ENCODE data around the gene HINT2.

HINT2 gene

GRCh38 chr9:35829084-35829763, 14.4 kb upstream of the HINT2 start, which contains the start of gene TMEM8B:
Gene TMEM8B (plus strand): TSS chr9:35829228. CDS start chr9:35829448, 220 bp downstream.
- Histone ChIP-seq H2AFZ (ENCODE audit: low read depth, low read length) (peak within 1 kb of the TSS; percentile 99), H3K4me1 (ENCODE audit: insufficient read depth, low read length) (peaks cover 28% of the 10 kb centered on the region), H4K20me1 (ENCODE audit: insufficient read depth, low read length) (no peaks in the 10 kb centered on the region), H3K4me2 (ENCODE audit: insufficient read depth, low read length) (peak within 1 kb of the TSS; percentile 92), H3K27ac (ENCODE audit: low read length) (peak within 1 kb of the TSS; percentile 76), H3K79me2 (ENCODE audit: insufficient read depth, low read length) (no peaks in the 10 kb centered on the region; the same call in 1 of the 2 replicates), H3K9me3 (ENCODE audit: insufficient read depth, low read length, severe bottlenecking) (no peaks in the 10 kb centered on the region), H3K27me3 (ENCODE audit: insufficient read depth, low read length, poor library complexity) (no peaks in the 10 kb centered on the region), H3K36me3 (ENCODE audit: insufficient read depth, low read length) (no peaks in the 10 kb centered on the region), H3K4me3 (ENCODE audit: low read depth in 1 of 2, low read length in 2 of 2) (peak within 1 kb of the TSS; percentile 44 to 71; a peak in 3 of 4 replicates), H3K9ac (ENCODE audit: low read depth, low read length) (peak within 1 kb of the TSS; percentile 65)
- no peak for TF ChIP-seq EZH2 (IDR thresholded peaks at IDR 0.05; ENCODE audit: borderline replicate concordance, low read depth, low read length, severe bottlenecking)
- no peak for TF ChIP-seq CTCF (IDR thresholded peaks at IDR 0.05; ENCODE audit: borderline replicate concordance, extremely low read depth, low read length, poor library complexity, severe bottlenecking)
- ATAC-seq (ENCODE audit: insufficient read depth, low read depth): peak; percentile 96
- peak; percentile 94 for DNase-seq

DNA sequence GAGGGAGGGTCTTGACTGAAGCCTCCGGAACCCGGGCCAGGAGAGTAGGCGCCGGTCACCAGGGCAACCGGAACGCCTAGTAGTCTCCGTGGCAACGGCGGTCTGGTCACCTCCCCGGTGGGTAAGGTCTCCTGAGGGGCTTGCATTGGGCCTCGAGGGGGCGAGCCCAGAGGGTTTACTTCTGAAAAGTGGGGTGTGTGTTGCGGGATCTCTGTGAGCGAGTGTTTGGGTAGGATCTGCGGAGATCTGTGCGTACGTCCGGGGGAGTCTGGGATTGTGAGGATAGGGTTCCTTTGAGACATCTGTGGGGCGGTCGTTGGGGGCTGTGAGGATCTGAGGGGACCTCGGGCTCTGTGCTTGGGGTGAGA, 13.9 kb upstream of the HINT2 start, which contains the start of gene FAM221B:
FAM221B (minus strand) TSS at position 17 of the 368 bp plus-strand sequence. CDS start 2,571 bp downstream, outside the sequence.
- Histone ChIP-seq H3K4me1 (ENCODE audit: insufficient read depth, low read length) (peaks cover 28% of the 10 kb centered on the region), H3K79me2 (ENCODE audit: insufficient read depth, low read length) (no peaks in the 10 kb centered on the region; the same call in 1 of the 2 replicates), H3K27ac (ENCODE audit: low read length) (peak within 1 kb of the TSS; percentile 76), H3K36me3 (ENCODE audit: insufficient read depth, low read length) (no peaks in the 10 kb centered on the region), H2AFZ (ENCODE audit: low read depth, low read length) (peak within 1 kb of the TSS; percentile 99), H3K4me3 (ENCODE audit: low read depth in 1 of 2, low read length in 2 of 2) (peak within 1 kb of the TSS; percentile 44 to 71; a peak in 3 of 4 replicates), H3K9ac (ENCODE audit: low read depth, low read length) (peak within 1 kb of the TSS; percentile 65), H3K4me2 (ENCODE audit: insufficient read depth, low read length) (peak within 1 kb of the TSS; percentile 92), H3K9me3 (ENCODE audit: insufficient read depth, low read length, severe bottlenecking) (no peaks in the 10 kb centered on the region), H4K20me1 (ENCODE audit: insufficient read depth, low read length) (no peaks in the 10 kb centered on the region), H3K27me3 (ENCODE audit: insufficient read depth, low read length, poor library complexity) (no peaks in the 10 kb centered on the region)
- DNase-seq: no peak
- no peak for TF ChIP-seq CTCF (IDR thresholded peaks at IDR 0.05; ENCODE audit: borderline replicate concordance, extremely low read depth, low read length, poor library complexity, severe bottlenecking)
- TF ChIP-seq EZH2 (IDR thresholded peaks at IDR 0.05; ENCODE audit: borderline replicate concordance, low read depth, low read length, severe bottlenecking): no peak
- no peak for ATAC-seq (ENCODE audit: insufficient read depth, low read depth)

- Histone ChIP-seq H3K27ac (ENCODE audit: low read length) (no peak overlapping the region), H3K9me3 (ENCODE audit: insufficient read depth, low read length, severe bottlenecking) (no peaks in the 10 kb centered on the region), H3K4me2 (ENCODE audit: insufficient read depth, low read length) (no peak overlapping the region), H3K4me1 (ENCODE audit: insufficient read depth, low read length) (peaks cover 24% of the 10 kb centered on the region), H3K4me3 (ENCODE audit: low read depth in 1 of 2, low read length in 2 of 2) (no peak overlapping the region), H3K9ac (ENCODE audit: low read depth, low read length) (no peak overlapping the region), H3K79me2 (ENCODE audit: insufficient read depth, low read length) (no peaks in the 10 kb centered on the region; the same call in 1 of the 2 replicates), H2AFZ (ENCODE audit: low read depth, low read length) (no peak overlapping the region), H4K20me1 (ENCODE audit: insufficient read depth, low read length) (no peaks in the 10 kb centered on the region), H3K27me3 (ENCODE audit: insufficient read depth, low read length, poor library complexity) (no peaks in the 10 kb centered on the region), H3K36me3 (ENCODE audit: insufficient read depth, low read length) (no peaks in the 10 kb centered on the region)
- TF ChIP-seq CTCF (IDR thresholded peaks at IDR 0.05; ENCODE audit: borderline replicate concordance, extremely low read depth, low read length, poor library complexity, severe bottlenecking) (no peak), EZH2 (IDR thresholded peaks at IDR 0.05; ENCODE audit: borderline replicate concordance, low read depth, low read length, severe bottlenecking) (no peak)
- DNase-seq: no peak
- ATAC-seq (ENCODE audit: insufficient read depth, low read depth): no peak
Observed at GRCh38 chr9:35827486-35827885, 12.6 kb upstream of the HINT2 start.

Data from DND-41 (cell line).